Fibroblast of mammary gland (primary cell): ENCODE data around the gene ATXN2.

ENCODE experiments used
- DNase-seq: peaks from one replicate; pipeline ENCODE4 v3.0.0-alpha.2; 2010; ENCODE audit warnings: low read depth
- H3K4me3 ChIP-seq: 2 replicates; pipeline ENCODE4 v1.5.1; 2011; ENCODE audit warnings: low read depth, mild to moderate bottlenecking, low read length, moderate library complexity; ENCODE audit not compliant: control insufficient read depth
- CTCF ChIP-seq: conservative IDR thresholded peaks from 2 replicates; pipeline ENCODE4 v1.5.1; 2011; ENCODE audit warnings: low read depth, low read length, inconsistent platforms; ENCODE audit not compliant: control insufficient read depth, insufficient read depth

The ATXN2 gene

GRCh38 chr12:111450676-111451075 lies 148.4 kb downstream of the ATXN2 start:
- DNase-seq = no peak
- H3K4me3 ChIP-seq = no peak overlapping the region
- TF ChIP-seq CTCF = no peak

GRCh38 chr12:111448846-111449790 lies 150.0 kb downstream of the ATXN2 start:
- H3K4me3 ChIP-seq = no peak overlapping the region
- DNase-seq = no peak
- TF ChIP-seq CTCF = no peak

GRCh38 chr12:111448266-111448830 lies 150.8 kb downstream of the ATXN2 start:
- no peak for TF ChIP-seq CTCF
- DNase-seq = no peak
- H3K4me3 ChIP-seq = no peak overlapping the region

- H3K4me3 ChIP-seq = no peak overlapping the region
- DNase-seq = no peak
- no peak for TF ChIP-seq CTCF
Observed at GRCh38 chr12:111447571-111448265, 151.4 kb downstream of the ATXN2 start.

GRCh38 chr12:111446631-111447570 lies 152.2 kb downstream of the ATXN2 start:
- DNase-seq = no peak
- no peak for TF ChIP-seq CTCF
- H3K4me3 ChIP-seq = no peak overlapping the region
